Activated CD4-positive, CD25-positive, alpha-beta regulatory T cell treated with anti-CD3 and anti-CD28 coated beads, Interleukin-2, amount 50 U/mL, for 24 hours (primary cell): ENCODE data around the gene CLEC1A.

Experiments
- ATAC-seq, 2 donors: fragments of 150-1000 bp; cut with Tn5 transposase; one replicate each; pipeline ENCODE4 v1.10.0; 2021; ENCODE audit warnings: mild to moderate bottlenecking in 1 of 2, moderate library complexity in 1 of 2

CLEC1A gene, protein sequence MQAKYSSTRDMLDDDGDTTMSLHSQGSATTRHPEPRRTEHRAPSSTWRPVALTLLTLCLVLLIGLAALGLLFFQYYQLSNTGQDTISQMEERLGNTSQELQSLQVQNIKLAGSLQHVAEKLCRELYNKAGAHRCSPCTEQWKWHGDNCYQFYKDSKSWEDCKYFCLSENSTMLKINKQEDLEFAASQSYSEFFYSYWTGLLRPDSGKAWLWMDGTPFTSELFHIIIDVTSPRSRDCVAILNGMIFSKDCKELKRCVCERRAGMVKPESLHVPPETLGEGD

DNA sequence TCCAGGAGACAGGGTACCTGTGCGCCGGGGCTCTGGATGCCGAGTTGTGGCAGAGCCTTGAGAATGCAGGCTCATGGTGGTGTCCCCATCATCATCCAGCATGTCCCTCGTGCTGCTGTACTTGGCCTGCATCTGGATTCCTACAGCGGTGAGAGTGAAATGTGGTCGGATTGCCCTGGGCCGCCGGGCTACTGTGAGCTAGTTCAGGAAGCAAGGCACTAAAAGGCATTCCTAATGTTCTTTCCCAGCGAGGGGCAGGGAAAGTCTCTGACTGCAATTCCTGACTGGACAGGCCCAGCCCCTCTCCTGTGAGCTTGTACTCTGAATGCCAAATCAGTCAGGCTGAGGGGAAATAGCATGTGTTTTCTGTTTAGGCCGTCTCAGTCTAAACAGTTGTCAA lies at the start of gene CLEC1A:
Gene CLEC1A, minus strand, starts transcription at position 195 of the 400 bp plus-strand sequence. Its CDS starts 63 bp downstream, at position 132.
- no peak for ATAC-seq

DNA sequence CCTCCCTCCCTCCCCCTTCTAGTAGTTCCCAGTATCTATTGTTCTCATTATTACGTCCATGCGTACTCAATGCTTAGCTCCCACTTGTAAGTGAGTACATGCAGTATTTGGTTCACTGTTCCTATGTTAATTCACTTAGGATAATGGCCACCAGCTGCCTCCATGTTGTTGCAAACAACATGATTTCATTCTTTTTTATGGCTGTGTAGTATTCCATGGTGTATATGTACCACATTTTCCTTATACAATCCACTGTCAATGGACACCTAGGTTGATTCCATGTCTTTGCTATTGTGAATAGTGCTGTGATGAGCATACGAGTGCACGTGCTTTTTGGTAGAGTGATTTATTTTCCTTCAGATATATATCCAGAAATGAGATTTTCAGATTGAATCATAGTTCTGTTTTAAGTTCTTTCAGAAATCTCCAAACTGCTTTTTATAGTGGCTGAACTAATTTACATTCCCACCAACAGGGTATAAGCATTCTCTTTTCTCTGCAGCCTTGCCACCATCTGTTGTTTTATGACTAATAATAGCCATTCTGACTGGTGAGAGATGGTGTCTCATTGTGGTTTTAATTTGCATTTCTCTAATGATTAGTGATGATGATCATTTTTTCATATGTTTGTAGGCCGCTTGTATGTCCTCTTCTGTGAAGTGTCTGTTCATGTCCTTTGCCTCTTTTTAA lies 49.1 kb upstream of the CLEC1A start:
- peak; percentile 78 to 84 for ATAC-seq

DNA sequence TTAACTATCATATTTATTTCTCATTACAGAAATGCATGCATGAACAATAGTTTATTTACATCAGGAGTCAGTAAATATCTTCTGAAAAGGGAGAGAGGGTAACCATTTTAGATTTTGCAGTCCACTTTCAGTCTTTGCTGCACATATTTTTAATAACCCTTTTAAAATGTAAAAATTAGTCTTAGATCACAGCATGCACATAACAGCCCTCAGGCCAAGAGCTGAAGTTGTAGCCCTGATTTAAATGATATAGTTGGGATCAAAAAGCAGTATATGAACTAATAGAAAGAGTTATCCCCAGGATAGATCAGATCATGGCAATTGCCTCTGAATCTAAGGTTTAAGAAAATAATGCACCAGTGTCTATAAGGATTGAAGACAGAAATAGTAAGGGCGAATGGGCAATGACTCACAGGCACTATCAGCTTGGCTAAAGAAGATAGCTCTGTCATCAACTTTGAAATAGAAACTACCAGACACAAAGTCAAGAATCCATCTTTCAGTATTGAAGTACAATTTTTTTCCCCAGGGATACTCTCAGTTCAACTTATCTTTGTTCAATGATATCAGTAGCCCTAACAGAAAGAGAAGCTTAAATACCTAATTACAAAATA lies 44.3 kb upstream of the CLEC1A start:
- ATAC-seq: no peak

DNA sequence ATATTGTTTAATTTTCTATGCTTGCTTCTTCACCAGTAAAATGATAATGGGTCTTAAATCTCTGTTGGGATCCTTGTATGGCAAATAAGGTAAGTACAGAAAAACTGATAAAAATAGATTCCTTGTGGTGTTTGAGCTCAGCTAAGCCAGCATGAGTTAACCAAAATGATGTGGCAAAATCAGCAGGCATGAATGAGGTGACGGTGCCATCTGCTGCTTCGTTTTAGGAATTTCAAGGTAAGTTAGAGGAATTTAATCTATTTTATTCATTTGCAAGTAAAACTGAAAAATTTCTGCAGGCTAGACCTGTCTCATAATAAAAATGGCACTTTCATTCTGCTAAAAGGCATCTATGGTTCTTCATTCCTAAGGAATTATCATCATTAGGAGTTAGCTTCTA lies 41.2 kb upstream of the CLEC1A start:
- peak in 1 of 2 donors; percentile 48 for ATAC-seq

DNA sequence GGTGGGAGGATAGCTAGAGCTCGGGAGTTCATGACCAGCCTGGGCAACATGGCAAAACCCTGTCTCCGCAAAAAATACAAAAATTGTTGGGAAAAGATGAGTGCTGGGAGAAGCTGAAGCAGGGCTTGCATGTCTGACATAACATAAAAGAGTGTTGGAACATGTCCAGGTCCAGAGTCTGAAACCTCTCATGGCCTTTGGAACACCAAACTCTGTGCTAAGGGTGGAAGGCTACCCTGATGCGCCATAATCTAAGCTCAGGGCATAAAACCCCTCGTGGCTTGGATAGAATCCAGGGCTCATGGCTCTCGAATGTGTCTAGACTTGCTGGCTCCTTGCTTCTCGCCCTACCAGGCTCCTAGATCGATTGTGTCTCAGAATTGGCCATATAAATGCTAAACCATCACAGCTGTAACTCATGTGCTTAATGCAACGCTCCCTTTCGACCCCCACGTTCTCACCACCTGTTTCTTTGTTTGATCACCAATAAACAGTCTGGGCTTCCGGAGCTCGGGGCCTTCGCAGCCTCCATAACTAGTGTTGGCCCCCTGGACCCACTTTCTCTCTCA lies 37.9 kb upstream of the CLEC1A start:
- no peak for ATAC-seq

DNA sequence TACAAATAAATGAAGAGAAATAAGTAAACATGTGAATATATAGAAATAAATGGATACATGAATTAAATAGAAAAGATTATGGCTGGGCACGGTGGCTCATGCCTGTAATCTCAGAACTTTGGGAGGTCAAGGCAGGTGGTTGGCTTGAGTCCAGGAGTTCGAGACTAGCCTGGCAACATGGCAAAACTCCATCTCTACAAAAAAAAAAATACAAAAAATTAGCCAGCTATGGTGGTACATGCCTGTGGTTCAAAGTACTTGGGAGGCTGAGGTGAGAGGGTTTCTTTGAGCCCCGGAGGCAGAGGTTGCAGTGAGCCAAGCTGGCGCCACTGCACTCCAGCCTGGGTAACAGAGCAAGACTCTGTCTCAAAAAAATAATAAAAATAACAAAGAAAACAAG lies 36.3 kb upstream of the CLEC1A start:
- no peak for ATAC-seq

DNA sequence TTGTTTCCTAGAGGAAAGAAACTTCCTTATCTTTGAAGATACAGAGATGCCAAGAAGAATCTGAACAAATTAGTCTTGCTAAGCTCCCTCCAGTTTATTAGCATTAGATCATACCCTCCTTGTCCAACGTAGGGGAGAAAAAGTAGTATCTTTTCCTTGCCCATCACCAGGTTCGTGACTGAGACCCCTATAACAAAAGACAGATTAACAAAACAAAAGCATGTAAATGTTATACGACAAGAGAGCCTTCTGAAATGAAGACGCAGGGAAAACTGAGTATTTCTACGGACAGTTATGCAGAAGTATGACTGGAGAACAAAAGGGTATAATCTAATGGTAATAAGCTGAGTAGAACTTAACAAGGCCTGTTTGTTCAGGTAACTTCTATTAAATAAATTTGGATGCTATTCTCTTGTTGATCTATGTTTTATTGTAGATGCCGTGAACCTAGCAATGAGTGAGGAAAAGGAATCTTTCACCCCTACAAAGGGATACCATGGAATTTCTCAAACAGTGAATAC lies 34.1 kb upstream of the CLEC1A start:
- no peak for ATAC-seq

DNA sequence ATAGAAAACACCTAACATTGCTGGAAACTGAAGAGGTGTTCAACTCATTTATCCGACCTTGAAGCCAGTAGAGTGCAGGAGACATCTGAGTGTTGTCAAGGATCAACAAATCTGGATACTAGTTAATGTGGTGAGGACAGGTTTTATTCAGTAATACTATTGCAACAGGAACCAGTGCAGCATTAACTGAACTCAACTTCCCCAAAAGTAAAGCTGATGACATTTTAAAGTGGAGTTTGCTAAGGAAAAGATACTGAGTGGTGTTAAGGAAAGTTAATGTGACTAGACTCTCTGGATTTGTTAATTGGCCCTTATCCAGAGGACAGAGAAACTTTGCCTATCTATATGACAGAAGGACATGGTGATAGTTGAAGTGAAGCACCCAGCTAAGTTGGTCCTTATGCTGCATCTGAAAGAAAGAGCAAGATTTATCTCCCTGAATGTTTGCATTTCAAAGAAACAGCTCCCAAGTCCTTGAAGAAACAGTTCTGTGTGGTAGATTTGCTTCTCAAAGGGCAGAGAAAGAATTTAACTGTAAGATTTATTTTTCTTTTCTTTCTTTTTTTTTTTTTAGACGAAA lies 32.4 kb upstream of the CLEC1A start:
- ATAC-seq: no peak

DNA sequence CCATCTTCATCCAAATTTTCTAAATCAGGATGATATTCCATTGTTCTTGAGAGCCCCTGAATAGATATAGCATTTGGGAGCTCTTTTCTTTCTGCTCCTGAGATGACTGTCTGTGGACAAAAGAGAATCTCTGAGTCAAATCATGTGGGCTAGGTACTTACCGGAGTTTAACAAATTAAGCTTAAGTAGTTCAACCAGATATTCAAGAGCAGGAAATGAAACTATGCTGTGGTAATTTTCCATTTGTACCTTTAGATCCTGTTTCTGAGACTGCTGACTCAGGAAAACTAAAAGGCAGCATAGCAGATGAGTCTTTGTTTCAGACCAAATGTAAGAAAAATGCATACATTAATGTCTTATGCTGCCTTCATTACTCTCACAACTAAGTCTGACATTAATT lies 31.3 kb upstream of the CLEC1A start, which contains the start of gene CLEC7A:
Gene CLEC7A, minus strand, starts transcription at position 158 of the 400 bp plus-strand sequence. Its CDS starts 117 bp downstream, at position 41.
- ATAC-seq: peak; percentile 81 to 87

DNA sequence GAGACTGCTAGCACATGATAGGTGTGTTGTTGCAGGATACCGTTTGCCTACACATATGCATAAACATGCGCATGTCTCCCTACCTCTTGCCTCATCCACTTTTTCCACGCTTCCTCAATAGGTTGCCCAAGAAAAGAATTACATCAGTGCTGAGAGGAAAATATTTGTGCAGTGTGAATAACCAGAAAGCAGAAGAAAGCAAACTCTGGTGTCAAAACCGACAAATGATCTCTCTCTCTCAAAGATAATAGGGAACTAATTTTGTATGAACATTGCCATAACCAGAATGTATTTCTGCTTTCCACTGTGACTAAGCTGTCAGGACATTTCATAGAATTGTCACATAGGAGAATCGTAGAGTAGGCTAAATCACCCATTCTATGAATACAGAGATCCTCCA lies 29.9 kb upstream of the CLEC1A start:
- ATAC-seq: peak in 1 of 2 donors; percentile 40

DNA sequence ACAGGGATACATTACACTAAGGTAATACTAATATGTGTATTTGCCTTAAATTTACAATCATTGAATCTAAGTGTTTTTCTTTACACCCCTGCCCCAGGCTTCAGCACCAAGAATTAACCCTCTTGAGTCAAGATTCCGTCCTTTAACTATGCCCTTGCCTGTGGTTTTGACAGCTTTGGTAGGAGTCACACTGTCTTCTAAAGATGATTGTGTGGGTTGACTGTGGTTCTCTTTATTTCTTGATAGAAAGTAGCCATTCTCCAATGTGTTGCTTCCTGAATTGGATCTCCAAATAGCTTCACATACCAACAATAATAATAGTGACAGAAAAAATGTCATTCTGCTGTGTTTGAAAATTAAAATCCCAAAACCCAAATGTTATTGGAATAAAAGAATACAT lies 27.6 kb upstream of the CLEC1A start:
- no peak for ATAC-seq

DNA sequence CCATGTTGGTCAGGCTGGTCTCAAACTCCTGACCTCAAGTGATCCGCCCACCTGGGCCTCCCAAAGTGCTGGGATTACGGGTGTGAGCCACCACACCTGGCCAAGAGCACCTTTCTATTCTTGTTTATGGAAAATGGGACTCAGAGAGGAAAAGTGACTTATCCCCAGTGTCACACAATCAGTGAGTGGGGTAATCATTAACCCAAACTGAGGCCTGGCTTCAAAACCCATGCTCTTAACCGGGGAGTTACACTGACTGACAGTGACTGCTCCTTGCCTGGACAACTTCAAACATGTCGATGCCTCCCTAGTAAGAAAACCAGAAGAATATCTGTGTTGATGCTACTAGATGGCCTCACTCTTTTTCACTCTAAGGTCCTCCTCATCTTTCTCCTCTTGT lies 23.9 kb upstream of the CLEC1A start:
- ATAC-seq: no peak

DNA sequence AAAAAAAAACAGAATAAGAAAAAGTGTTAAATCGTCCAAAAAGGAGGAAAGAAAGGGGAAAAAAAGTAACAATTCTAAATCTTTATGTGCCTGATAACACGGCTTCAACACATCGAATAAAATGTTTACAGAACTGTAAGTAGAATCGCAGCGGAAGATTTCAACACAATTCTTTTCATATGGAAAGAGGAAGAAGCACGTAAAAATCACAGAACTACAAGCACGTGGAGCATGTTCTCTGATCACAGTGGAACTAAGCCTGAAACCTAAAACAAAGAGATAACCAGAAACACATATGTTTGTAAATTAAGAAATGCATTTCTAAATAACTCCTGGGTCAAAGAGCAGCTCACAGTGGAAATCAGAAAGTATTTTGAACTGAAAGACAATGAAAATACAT lies 22.5 kb upstream of the CLEC1A start:
- no peak for ATAC-seq

DNA sequence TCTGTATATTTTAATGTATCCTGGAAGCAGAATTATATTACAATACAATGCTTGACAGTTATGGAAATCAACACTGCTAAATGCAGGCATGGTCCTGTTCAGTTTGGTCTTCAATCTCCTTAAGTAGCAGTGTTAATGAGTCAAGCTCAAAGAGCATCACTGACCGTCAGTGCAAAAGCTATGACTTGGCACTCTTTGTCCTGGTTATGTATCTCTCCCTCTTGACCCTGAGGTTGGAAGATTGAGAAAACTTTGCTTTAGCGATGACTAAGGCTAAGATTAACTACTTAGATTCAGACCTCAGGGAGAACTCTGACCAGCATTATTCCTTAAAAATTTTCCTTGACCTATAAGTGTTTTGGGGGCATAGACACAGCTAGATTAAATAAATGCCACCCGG lies 20.3 kb upstream of the CLEC1A start:
- no peak for ATAC-seq

DNA sequence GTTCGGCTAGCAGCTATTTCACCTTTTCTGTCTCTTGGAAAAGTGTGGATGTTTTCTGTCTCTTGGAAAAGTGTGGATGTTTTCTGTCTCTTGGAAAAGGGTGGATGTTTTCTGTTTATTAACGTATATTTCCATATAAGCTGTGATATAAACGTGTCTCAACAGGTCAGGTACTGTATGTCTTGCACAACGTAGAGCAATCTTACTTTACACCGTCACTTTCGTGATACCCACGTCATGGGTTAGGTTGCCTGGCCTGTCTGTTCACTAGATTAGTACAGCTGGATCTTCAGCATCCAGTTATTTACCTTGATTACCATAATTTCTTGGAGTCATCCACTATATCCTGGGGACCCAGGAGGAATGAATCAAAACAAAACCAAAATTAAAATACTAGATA lies 17.1 kb upstream of the CLEC1A start:
- no peak for ATAC-seq

DNA sequence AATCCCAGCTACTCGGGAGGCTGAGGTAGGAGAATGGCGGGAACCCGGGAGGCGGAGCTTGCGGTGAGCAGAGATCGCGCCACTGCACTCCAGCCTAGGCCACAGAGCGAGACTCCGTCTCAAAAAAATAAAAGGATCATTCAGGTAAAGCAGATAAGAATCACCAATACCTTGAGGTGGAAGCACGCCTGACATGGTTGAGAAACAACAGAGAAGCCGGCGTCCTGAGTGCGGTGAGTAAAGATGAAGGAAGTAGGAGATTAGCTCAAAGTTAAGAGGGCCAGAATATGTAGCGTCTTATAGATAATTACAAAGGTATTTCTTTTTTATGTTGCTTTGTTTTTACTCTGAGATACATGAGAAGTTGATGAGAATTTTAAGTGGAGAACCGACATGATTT lies 16.5 kb upstream of the CLEC1A start:
- ATAC-seq: no peak

DNA sequence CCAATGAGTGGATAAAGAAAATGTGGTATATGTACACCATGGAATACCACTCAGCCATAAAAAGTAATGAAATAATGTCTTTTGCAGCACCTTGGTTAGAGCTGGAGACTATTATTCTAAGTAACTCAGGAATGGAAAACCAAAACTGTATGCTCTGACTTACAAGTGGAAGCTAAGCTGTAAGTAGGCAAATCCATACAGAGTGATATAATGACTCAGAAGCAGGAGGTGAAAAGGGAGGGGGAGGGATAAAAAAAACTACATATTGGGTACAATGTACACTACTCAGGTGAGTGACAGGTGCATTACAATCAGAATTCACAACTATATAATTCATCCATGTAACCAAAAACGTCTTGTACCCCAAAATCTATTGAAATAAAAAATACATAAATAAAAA lies 15.1 kb upstream of the CLEC1A start:
- ATAC-seq: no peak

DNA sequence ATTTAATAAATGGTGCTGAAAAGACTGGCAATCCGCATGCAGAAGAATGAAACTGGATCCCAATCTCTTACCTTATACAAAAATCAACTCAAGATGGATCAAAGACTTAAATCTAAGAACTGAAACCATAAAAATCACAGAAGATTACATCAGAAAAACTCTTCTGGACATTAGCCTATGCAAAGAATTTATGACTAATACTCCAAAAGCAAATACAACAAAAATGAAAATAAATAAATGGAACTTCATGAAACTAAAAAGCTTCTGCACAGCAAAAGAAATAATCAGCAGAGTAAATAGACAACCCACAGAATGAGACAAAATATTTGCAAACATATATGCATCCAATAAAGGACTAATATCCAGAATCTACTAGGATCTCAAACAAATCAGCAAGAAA lies 14.3 kb upstream of the CLEC1A start:
- ATAC-seq: no peak

DNA sequence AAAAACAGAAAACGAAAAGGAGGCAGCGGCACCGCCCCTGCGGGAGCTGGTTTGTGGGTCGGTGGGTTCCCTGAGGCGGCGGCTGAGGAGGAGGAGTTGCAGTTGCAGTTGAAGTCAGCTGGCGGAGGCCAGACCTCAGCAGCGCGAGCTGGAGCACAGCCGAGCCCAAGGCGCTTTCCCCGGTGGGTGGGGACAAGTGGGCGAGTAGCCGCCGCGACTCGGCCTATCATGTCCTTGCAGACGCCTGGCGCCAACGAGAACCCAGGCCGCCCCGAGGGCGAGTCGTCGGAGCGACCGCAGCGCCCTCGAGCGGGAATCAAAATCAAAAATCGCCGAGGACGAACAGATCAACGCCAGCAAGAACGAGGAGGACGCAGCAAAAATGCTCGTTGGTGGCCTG lies 12.7 kb upstream of the CLEC1A start:
- ATAC-seq: no peak

DNA sequence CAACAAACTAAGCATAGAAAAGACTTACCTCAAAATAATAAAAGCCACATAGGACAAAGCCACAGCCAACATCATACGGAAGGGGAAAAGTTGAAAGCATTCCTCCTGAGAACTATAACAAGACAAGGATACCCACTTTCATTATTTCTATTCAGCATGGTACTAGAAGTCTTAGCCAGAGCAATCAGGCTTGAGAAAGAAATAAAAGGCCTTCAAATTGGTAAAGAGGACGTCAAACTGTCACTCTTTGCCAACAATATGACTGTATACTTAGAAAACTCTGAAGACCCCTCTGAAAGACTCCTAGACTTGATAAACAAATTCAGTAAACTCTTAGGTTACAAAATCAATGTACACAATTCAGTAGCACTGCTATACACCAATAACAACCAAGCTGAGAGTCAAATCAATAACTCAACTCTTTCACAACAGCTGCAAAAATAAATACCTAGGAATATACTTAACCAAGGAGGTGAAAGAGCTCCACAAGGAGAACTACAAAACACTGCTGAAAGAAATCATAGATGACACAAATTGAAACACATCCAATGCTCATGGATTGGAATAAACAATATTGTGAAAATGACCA lies 11.6 kb upstream of the CLEC1A start:
- ATAC-seq: no peak

DNA sequence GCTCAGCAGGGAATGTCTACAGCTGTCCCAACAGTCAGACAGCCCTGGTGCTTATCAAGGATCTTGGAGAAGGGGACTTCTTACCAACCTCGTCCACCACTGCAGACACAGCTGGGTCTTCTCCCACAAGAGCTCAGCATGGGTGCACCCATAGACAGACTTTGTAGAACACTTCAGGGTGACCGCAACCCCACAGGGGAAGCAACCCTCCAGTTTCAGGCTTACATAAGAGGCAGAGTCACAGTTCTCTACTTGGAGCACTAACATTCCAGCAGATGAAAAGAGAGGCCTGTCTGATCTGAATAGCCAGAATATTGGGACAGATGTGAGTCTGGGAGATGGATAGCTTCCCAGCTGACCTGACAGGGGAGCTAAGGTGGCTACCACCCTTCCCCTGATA lies 3.5 kb upstream of the CLEC1A start:
- ATAC-seq: no peak

DNA sequence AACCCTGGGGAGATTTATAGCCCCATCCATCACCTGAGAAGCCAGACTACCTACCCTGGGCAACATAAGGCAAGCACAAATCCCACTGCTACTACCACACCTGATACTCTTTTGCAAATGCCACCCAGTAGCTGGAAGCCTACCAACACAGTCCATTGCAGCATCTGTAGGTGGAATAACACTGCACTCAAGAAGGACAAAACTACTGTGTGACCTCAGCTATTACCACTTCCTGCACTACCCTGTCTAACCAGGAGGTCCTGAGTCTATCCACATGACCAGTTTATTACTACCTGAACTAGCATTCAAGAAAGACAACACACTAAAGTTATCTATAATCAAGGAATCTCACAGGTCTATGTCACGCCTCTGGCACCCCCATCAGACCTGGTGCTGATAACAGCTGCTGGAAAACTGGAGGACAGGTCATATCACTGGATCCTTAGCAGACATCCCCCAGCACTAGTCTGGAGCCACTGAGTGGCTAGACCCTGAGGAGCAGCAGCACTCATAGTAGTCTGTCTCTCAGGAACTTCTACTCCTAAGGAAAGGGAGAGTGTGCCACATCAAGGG lies 2.9 kb upstream of the CLEC1A start:
- ATAC-seq: no peak
